MCF 10A (cell line): ENCODE measurements around the gene SOHLH2. TPM values are rescaled to one million over a fixed set of nuclear protein-coding genes. Genes with fewer than 3 reads are reported as not detected.

Experiments used
- BruUV-seq: library from RNA; stranded (reverse); fragments of 400-500 nt; replicated peaks from 2 replicates; lab custom pipeline; 2021; lab: Mats Ljungman, UMichigan
- CTCF ChIA-PET: fragments of 300-600 bp; sonication (Branson Sonifier 250); formaldehyde crosslinking; extraction: SDS; loops from one replicate; lab custom pipeline; 2021; ENCODE audit warnings: antibody characterized with exemption, inconsistent platforms; lab: Yijun Ruan, JAX
- POLR2A ChIA-PET: fragments of 300-600, 350-650 bp; sonication (Branson Sonifier 250); formaldehyde crosslinking; extraction: SDS; loops from one replicate; lab custom pipeline; 2020; ENCODE audit warnings: antibody characterized with exemption, inconsistent platforms; lab: Yijun Ruan, JAX
- DNase-seq: peaks from one replicate; pipeline ENCODE4 v3.0.0-alpha.2; 2018; ENCODE audit not compliant: unreplicated experiment
- H3K27ac Mint-ChIP-seq: one replicate; pipeline ENCODE4 v1.8.0; 2022; ENCODE audit warnings: mild to moderate bottlenecking, low read depth, mixed read lengths; ENCODE audit not compliant: unreplicated experiment
- H3K27me3 Mint-ChIP-seq: one replicate; pipeline ENCODE4 v1.8.0; 2022; ENCODE audit warnings: mixed read lengths; ENCODE audit not compliant: insufficient read depth, unreplicated experiment
- H3K36me3 Mint-ChIP-seq: one replicate; pipeline ENCODE4 v1.8.0; 2022; ENCODE audit warnings: mild to moderate bottlenecking, moderate library complexity, mixed read lengths; ENCODE audit not compliant: insufficient read depth, unreplicated experiment
- H3K4me1 Mint-ChIP-seq: one replicate; pipeline ENCODE4 v1.8.0; 2022; ENCODE audit warnings: mixed read lengths; ENCODE audit not compliant: insufficient read depth, unreplicated experiment
- H3K4me3 Mint-ChIP-seq: one replicate; pipeline ENCODE4 v1.8.0; 2022; ENCODE audit warnings: mild to moderate bottlenecking, moderate library complexity, mixed read lengths; ENCODE audit not compliant: unreplicated experiment
- H3K9me3 Mint-ChIP-seq: one replicate; pipeline ENCODE4 v1.8.0; 2022; ENCODE audit warnings: mixed read lengths; ENCODE audit not compliant: unreplicated experiment
- intact Hi-C: fragments of 100-400 bp; cut with micrococcal nuclease; formaldehyde crosslinking; loops from 2 replicates; pipeline ENCODE4 v1.14.1; 2022
- total RNA-seq: library from RNA; stranded (reverse); gene quantifications from 2 replicates; pipeline ENCODE4 v1.2.3, GENCODE V29; 2022
- TF ChIP-seq, protein P1 (sequence below): fragments of 200-600 bp; IDR thresholded peaks from one replicate; pipeline ENCODE4 v1.8.0; 2022; ENCODE audit warnings: antibody characterized with exemption, mild to moderate bottlenecking; ENCODE audit not compliant: unreplicated experiment

Gene SOHLH2
- total RNA-seq, 1 experiment from 2014 or later = 1.2 TPM

GRCh38 chr13:36124236-36124822 lies 90.0 kb downstream of the SOHLH2 start:
- no peaks in the 10 kb centered on the region for H3K9me3 Mint-ChIP-seq
- intact Hi-C loops = no loop called here
- TF ChIP-seq, protein P1, sequence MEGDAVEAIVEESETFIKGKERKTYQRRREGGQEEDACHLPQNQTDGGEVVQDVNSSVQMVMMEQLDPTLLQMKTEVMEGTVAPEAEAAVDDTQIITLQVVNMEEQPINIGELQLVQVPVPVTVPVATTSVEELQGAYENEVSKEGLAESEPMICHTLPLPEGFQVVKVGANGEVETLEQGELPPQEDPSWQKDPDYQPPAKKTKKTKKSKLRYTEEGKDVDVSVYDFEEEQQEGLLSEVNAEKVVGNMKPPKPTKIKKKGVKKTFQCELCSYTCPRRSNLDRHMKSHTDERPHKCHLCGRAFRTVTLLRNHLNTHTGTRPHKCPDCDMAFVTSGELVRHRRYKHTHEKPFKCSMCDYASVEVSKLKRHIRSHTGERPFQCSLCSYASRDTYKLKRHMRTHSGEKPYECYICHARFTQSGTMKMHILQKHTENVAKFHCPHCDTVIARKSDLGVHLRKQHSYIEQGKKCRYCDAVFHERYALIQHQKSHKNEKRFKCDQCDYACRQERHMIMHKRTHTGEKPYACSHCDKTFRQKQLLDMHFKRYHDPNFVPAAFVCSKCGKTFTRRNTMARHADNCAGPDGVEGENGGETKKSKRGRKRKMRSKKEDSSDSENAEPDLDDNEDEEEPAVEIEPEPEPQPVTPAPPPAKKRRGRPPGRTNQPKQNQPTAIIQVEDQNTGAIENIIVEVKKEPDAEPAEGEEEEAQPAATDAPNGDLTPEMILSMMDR = no peak
- ChIA-PET CTCF (interaction anchor here (1.5 kb wide), 1 partner anchor 10 kb away, joined by 3 read pairs; no protein-coding TSS in a partner anchor), POLR2A (interaction anchor here (1.5 kb wide), 1 partner anchor 33 kb away, joined by 3 read pairs; no protein-coding TSS in a partner anchor)
- H3K4me1 Mint-ChIP-seq = peaks cover 8% of the 10 kb centered on the region
- BruUV-seq = no TSS peak
- H3K36me3 Mint-ChIP-seq = no peaks in the 10 kb centered on the region
- H3K4me3 Mint-ChIP-seq = no peak overlapping the region
- DNase-seq = peak; percentile 74
- no peak overlapping the region for H3K27ac Mint-ChIP-seq
- H3K27me3 Mint-ChIP-seq = no peaks in the 10 kb centered on the region

Other genes with a start within 250 kb of the SOHLH2 start
- gene DCLK1, start 83.2 kb downstream of the SOHLH2 start, total RNA-seq = 0.44 and 1.4 TPM in 2 replicates
- gene CCDC169, start 83.3 kb upstream of the SOHLH2 start, total RNA-seq = 5.7 and 5.9 TPM in 2 replicates
- 83.1 and 100.0 TPM in 2 replicates for gene SPART, start 131.8 kb upstream of the SOHLH2 start, total RNA-seq
- 36.5 and 45.0 TPM in 2 replicates for gene CCNA1, start 217.9 kb upstream of the SOHLH2 start, total RNA-seq